ACHN (cell line): ENCODE measurements around the gene RNF149.
"Not testable (repeated sequence)": the region's sequence is repeated elsewhere in the genome, so short reads cannot be mapped to it uniquely, and the experiment has no call there.

Source experiments
- DNase-seq: peaks from one replicate; pipeline ENCODE4 v3.0.0-alpha.2; 2015
- in situ Hi-C: cut with HindIII; loops from 2 replicates; pipeline ENCODE4 v1.10.0; 2017; ENCODE audit warnings: low sequenced_read_pairs, low pct_ligation_motif_present, low pct_unique_long_range_greater_than_20kb

Gene RNF149

DNA sequence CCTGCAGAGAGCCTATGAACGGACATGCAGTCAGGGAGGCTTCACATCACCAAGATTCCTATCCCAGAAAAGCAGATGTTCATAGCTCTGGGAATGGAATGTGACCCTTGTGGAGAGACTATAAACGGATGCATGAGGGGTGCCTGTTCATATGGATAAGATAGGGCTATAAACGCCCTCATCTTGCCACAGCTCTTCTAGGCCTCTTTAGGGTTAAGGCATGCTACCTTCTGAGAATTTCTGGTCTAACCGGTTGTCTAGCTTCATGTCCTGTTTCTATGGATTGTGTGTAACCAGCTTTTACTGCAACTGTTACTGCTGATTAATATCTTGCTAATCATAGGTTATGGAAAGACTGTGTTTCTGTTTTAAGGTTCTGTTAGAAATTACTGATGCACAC is 64.1 kb downstream of the RNF149 start:
- DNase-seq, in situ Hi-C loops: not testable (repeated sequence)

DNA sequence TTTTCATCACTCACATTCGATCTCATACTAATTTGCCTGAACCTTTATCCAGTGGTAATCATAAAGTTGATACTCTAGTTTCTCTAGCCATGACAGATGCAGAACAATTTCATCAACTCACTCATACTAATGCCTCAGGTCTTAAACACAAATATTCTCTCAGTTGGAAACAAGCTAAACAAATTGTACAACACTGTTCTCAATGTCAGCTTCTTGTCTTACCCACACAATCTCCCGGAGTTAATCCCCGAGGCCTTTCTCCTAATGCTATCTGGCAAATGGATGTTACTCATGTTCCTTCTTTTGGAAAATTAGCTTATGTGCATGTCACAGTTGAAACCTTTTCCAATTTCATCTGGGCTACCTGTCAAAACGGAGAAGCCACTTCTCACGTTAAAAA is 67.3 kb downstream of the RNF149 start:
- no peak for DNase-seq
- in situ Hi-C loops: no loop called here

GRCh38 chr2:101240694-101241093 is 67.8 kb downstream of the RNF149 start:
- peak; percentile 58 for DNase-seq
- in situ Hi-C loops: not testable (repeated sequence)

DNA sequence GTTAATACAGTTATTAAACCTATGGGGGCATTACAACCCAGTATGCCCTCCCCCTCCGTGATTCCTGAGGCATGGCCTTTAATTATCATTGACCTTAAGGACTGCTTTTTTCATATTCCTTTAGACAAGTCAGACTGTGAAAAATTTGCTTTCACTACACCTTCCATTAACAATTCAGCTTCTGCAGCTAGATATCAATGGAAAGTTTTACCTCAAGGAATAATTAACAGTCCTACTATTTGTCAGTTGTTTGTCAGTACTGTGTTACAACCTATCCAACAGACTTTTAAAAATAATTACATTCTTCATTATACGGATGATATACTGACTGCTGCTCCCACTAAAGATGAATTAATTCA is 68.8 kb downstream of the RNF149 start:
- in situ Hi-C loops, DNase-seq: not testable (repeated sequence)

DNA sequence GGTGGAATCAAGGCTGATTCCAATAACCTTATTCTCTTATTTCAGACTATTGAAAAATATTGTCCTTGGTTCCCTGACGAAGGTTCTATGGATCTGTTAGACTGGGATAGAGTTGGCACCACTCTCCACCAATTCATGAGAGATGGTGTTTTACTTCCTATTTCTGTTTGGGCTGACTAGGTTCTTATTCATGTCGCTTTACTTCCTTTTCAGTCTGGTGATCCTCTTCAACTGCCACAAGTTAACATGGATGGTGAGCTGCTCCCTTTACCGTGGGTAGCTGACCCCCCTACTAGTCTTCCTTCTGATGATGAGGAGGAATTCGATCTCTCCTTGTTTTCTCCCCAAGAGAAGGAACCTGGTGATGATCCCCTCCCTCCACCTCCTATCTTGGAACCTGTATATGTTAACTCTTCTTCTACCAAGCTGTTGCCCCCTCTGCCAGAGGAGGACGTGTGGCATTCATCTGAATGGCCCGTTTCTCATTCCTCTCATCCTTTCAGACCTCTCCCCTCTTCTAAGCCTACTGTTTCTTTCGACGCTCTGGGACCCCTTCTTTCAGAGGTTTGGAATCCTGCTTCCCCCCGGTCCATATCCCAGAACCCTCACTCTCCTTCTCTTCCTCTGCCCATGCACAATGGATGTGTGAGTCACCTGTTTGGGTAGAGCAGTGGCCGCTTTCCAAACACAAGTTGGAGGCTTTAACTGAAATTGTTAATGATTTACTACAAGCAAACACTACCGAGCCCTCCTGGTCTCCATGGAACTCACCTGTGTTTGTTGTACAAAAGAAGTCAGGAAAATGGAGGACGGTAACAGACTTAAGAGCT is 69.4 kb downstream of the RNF149 start:
- in situ Hi-C loops: no loop called here
- peak; percentile 91 for DNase-seq

DNA sequence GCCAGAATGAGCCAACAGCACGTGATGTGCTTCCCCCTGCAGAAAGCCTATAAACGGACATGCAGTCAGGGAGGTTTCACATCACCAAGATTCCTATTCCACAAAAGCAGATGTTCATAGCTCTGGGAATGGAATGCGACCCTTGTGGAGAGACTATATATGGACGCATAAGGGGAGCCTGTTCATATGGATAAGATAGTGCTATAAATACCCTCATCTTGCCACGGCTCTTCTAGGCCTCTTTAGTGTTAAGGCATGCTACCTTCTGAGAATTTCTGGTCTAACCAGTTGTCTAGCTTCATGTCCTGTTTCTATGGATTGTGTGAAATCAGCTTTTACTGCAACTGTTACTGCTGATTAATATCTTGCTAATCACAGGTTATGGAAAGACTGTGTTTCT is 70.6 kb downstream of the RNF149 start:
- DNase-seq, in situ Hi-C loops: not testable (repeated sequence)

- in situ Hi-C loops, DNase-seq: not testable (repeated sequence)
These were observed 72.5 kb downstream of the RNF149 start for GRCh38 chr2:101235956-101236355.

- DNase-seq: no peak
- in situ Hi-C loops: no loop called here
These were observed 74.1 kb downstream of the RNF149 start for GRCh38 chr2:101234169-101234938.

GRCh38 chr2:101232770-101233169 is 75.7 kb downstream of the RNF149 start:
- no peak for DNase-seq
- in situ Hi-C loops: no loop called here

DNA sequence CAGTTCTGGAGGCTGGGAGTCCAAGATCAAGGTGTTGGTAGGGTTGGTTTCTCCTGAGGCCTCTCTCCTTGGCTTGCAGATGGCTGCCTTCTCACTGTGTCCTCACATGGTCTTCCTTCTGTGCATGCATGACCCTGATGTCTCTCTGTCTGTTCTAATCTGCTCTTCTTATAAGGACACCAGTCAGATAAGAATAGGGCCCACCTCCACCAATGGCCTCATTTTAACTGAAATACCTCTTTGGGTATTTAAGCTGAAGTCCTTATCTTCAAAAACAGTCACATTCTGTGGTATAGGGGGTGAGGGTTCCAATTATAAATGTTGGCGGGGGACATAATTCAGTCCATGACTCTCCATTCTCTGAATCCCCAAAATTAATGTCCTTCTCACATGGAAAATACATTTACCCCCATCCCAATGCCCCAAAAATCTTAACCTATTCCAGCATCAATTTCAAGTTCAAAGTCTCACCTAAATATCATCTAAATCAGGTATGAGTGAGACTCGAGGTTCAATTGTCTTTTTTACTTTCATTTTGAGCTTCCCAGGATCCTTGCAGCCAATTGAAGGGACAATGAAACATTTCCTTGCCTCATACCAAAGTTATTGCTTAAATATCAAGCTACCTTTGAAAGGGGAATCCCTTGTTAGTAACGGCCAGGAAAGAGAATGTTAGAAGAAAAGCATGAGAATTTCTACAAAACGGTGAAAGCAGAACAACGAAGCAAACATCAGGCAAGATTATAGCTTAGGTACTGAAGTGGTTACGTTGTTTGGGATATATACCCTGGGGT is 76.4 kb downstream of the RNF149 start:
- DNase-seq: no peak
- in situ Hi-C loops: no loop called here

GRCh38 chr2:101231240-101231639 is 77.3 kb downstream of the RNF149 start:
- in situ Hi-C loops: no loop called here
- DNase-seq: peak; percentile 49

DNA sequence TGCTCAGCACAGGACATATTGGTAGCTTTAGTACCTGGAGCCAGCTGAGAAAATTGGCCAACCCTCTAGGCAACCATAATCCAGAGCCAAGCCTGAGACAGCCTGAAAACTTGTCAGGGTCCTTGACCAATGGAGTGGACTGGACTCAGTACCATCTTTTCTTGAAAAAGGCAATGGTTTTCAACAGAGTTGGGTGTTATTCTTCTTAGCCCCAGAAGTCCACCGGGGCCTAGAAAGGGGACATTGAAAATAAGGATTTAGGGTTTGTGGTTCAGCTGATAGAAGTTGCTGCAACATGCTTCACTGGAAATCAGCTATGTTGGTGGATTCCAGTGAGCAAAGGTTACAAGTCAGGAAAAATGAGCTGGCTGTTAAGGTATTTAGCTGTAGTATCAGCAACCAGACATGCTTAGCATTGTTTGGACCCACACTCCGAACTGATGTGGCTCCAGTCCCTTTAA is 77.9 kb downstream of the RNF149 start:
- in situ Hi-C loops: no loop called here
- peak; percentile 92 for DNase-seq
